ENCODE data around the gene KRT72.

Gene KRT72

DNA sequence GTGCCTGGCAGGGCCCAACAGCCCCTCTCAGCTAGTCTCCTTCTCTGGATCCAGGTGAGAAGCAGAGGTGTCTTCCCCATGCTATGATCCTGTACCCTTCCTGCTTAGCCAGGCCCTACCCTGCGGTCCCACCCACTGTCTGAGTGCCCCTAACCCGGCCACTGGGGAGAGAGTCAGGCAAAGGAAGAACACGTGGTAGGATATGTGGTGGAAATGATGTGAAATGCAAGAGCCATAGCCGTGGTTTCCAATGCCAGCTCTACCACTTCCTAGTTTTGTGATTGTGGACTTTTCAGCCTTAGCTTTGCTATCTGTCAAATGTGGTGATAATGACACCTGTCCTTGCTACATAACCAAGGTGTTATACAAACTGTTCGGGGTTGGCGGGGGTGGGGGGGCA lies 34.9 kb upstream of the KRT72 start:
- no peak overlapping the region for H3K4me3 ChIP-seq (ENCODE audit: low read length)
- TF ChIP-seq CTCF (IDR thresholded peaks at IDR 0.05; ENCODE audit: insufficient read depth, low read depth, low read length, missing control alignments), result no peak
- no peak for DNase-seq (ENCODE audit: low read depth)

DNA sequence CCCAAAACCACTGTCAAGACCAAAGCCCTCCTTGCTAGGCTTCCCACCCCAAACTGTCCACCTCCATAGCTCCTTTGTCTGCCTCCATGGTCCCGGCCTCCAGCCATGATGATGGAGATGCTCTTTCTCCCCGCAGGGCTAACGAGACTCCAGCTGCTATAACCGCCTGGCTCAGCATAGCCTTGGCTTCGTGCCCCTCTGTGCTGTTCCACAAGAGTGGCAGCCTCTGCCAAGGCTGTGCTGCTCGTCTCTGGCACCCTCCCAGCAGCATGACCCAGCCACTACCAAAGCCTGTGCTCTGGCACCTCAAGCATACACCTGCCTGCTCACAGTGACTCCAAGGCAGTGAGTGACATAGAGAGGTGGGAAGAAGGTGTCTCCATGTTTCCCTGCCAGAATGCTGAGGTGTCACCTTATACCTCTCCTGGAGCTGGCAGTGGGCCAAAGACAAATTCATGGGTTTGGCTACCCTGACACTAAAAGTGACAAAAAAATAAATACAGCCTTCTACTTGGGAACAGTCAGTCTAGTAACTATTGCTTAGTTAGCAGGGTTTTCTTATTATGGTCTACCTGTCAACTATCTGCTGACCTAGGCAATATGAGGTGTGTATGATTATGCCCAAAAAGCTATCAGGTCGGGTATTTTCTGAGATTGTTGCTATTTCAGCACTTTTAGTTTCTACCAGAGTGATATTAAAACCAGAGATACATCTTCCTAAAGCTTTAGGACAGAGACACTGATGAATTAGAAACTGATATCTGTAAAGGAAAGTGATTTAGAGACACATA lies 33.2 kb upstream of the KRT72 start:
- DNase-seq (ENCODE audit: low read depth), result no peak
- H3K4me3 ChIP-seq (ENCODE audit: low read length), result no peak overlapping the region
- no peak for TF ChIP-seq CTCF (IDR thresholded peaks at IDR 0.05; ENCODE audit: insufficient read depth, low read depth, low read length, missing control alignments)

DNA sequence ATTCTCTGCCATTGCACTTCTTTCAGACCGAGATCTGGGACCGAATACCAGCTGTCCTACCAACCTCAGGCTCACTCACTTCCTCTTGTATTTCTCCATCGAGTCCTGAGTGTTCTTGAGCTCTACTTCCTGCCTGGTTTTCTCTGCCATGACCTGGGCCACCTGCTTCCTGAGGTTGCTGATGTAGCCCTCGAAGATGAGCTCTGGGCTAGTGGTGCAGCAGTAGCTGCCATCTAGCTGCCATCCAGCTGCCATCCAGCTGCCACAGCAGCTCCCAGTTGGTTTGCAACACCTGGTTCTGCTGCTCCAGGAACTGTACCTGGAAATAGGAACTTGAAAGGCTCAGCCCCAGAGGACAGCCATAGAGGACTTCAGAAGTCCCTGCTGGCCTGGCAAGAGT lies 32.1 kb upstream of the KRT72 start:
- no peak for DNase-seq (ENCODE audit: low read depth)
- no peak for TF ChIP-seq CTCF (IDR thresholded peaks at IDR 0.05; ENCODE audit: insufficient read depth, low read depth, low read length, missing control alignments)
- no peak overlapping the region for H3K4me3 ChIP-seq (ENCODE audit: low read length)

- DNase-seq (ENCODE audit: low read depth), result no peak
- no peak overlapping the region for H3K4me3 ChIP-seq (ENCODE audit: low read length)
- no peak for TF ChIP-seq CTCF (IDR thresholded peaks at IDR 0.05; ENCODE audit: insufficient read depth, low read depth, low read length, missing control alignments)
Measured at GRCh38 chr12:52632656-52633055, 31.4 kb upstream of the KRT72 start.

- H3K4me3 ChIP-seq (ENCODE audit: low read length), result no peak overlapping the region
- DNase-seq (ENCODE audit: low read depth), result no peak
- TF ChIP-seq CTCF (IDR thresholded peaks at IDR 0.05; ENCODE audit: insufficient read depth, low read depth, low read length, missing control alignments), result no peak
Measured at GRCh38 chr12:52631676-52632459, 30.6 kb upstream of the KRT72 start.

- TF ChIP-seq CTCF (IDR thresholded peaks at IDR 0.05; ENCODE audit: insufficient read depth, low read depth, low read length, missing control alignments), result no peak
- H3K4me3 ChIP-seq (ENCODE audit: low read length), result no peak overlapping the region
- DNase-seq (ENCODE audit: low read depth), result no peak
Measured at GRCh38 chr12:52631264-52631663, 30.0 kb upstream of the KRT72 start.
